Erythroblast (primary cell): ENCODE data around the gene CIDEC.

ENCODE experiments used
- GATA1 ChIP-seq: IDR thresholded peaks from 2 replicates; pipeline ENCODE4 v1.6.1; 2011; ENCODE audit warnings: low read depth, mild to moderate bottlenecking, control low read depth, low read length, moderate library complexity
- POLR2A ChIP-seq: IDR thresholded peaks from 2 replicates; pipeline ENCODE4 v1.6.1; 2011; ENCODE audit warnings: mild to moderate bottlenecking, low read length

GRCh38 chr3:9846931-9847488 lies 33.0 kb downstream of the CIDEC start:
- TF ChIP-seq POLR2A (no peak), GATA1 (no peak)
